SK-N-SH (cell line): ENCODE measurements around the gene CELSR1. TPM values are rescaled to one million over a fixed set of nuclear protein-coding genes. Genes with fewer than 3 reads are reported as not detected.

Source experiments
- CTCF ChIA-PET: fragments of 300-600, 350-600 bp; formaldehyde crosslinking; extraction: SDS; loops from one replicate; lab custom pipeline; 2021; lab: Yijun Ruan, JAX
- POLR2A ChIA-PET: fragments of 350-600 bp; sonication (Branson Sonifier 250); formaldehyde crosslinking; extraction: SDS; loops from one replicate; lab custom pipeline; 2020; ENCODE audit warnings: antibody characterized with exemption, inconsistent platforms; lab: Yijun Ruan, JAX
- DNase-seq: peaks from one replicate; pipeline ENCODE4 v3.0.0; 2012
- H2AFZ ChIP-seq: fragments of 200-600 bp; sonication (generic); 2 replicates; pipeline ENCODE4 v1.8.1; 2016; ENCODE audit warnings: antibody characterized with exemption, mild to moderate bottlenecking, low read depth
- H3F3A ChIP-seq: fragments of 200-600 bp; sonication (generic); replicated peaks from 2 replicates; pipeline ENCODE3; 2016; ENCODE audit warnings: antibody characterized with exemption, mild to moderate bottlenecking; ENCODE audit not compliant: insufficient read depth
- H3K27ac ChIP-seq, 2 experiments: fragments of 200-500 bp in 1 of 2; fragments of 200-600 bp in 1 of 2; sonication (Bioruptor generic) in 1 of 2; sonication (generic), shearing (Covaris generic) in 1 of 2; 2 replicates each; pipeline versions ENCODE4 v1.5.1 to v1.6.1; 2014 to 2016; ENCODE audit warnings: low read depth in 2 of 2, inconsistent platforms in 1 of 2, low read length in 1 of 2, mild to moderate bottlenecking in 1 of 2, mixed read lengths in 1 of 2
- H3K27me3 ChIP-seq: fragments of 200-600 bp; sonication (generic), shearing (Covaris generic); 2 replicates; pipeline ENCODE4 v1.6.1; 2016; ENCODE audit warnings: mixed run types; ENCODE audit not compliant: insufficient read depth
- H3K36me3 ChIP-seq, 2 experiments: fragments of 200-500 bp in 1 of 2; fragments of 200-600 bp in 1 of 2; sonication (Bioruptor generic) in 1 of 2; sonication (generic) in 1 of 2; replicated peaks in 1 of 2; 2 replicates each; pipeline versions ENCODE3 to v1.5.1; 2014 to 2016; ENCODE audit warnings: low read length in 1 of 2, mild to moderate bottlenecking in 1 of 2; ENCODE audit not compliant: insufficient read depth in 2 of 2, control insufficient read depth in 1 of 2
- H3K4me1 ChIP-seq, 2 experiments: fragments of 200-500 bp in 1 of 2; fragments of 200-600 bp in 1 of 2; sonication (Bioruptor generic) in 1 of 2; sonication (generic), shearing (Covaris generic) in 1 of 2; 2 replicates each; pipeline versions ENCODE4 v1.5.1 to v1.6.1; 2014 to 2016; ENCODE audit warnings: low read depth in 1 of 2, low read length in 1 of 2, mixed run types in 1 of 2; ENCODE audit not compliant: insufficient read depth in 2 of 2, control insufficient read depth in 1 of 2
- H3K4me2 ChIP-seq: fragments of 200-600 bp; sonication (generic), shearing (Covaris generic); 2 replicates; pipeline ENCODE4 v1.6.1; 2017; ENCODE audit warnings: mixed run types
- H3K4me3 ChIP-seq, 2 experiments: fragments of 200-500 bp in 1 of 2; fragments of 200-600 bp in 1 of 2; sonication (Bioruptor generic) in 1 of 2; sonication (generic), shearing (Covaris generic) in 1 of 2; 2 replicates each; pipeline versions ENCODE4 v1.5.1 to v1.8.1; 2014 to 2016; ENCODE audit warnings: low read depth in 2 of 2, inconsistent platforms in 1 of 2, low read length in 1 of 2, mild to moderate bottlenecking in 1 of 2, mixed read lengths in 1 of 2, moderate library complexity in 1 of 2
- H3K79me2 ChIP-seq: fragments of 200-600 bp; sonication (generic); 2 replicates; pipeline ENCODE4 v1.8.1; 2017; ENCODE audit warnings: mild to moderate bottlenecking; ENCODE audit not compliant: insufficient read depth
- H3K9ac ChIP-seq: fragments of 200-600 bp; sonication (generic); 2 replicates; pipeline ENCODE4 v1.6.1; 2017; ENCODE audit warnings: mixed run types
- H3K9me2 ChIP-seq: fragments of 200-600 bp; sonication (generic); 2 replicates; pipeline ENCODE4 v1.6.1; 2017; ENCODE audit warnings: mixed run types
- H3K9me3 ChIP-seq: fragments of 200-600 bp; sonication (generic); 2 replicates; pipeline ENCODE4 v1.6.1; 2017; ENCODE audit warnings: mixed run types, mild to moderate bottlenecking, moderate library complexity
- H4K20me1 ChIP-seq: fragments of 200-600 bp; sonication (generic); 2 replicates; pipeline ENCODE4 v1.6.1; 2017; ENCODE audit warnings: mild to moderate bottlenecking, mixed run types; ENCODE audit not compliant: insufficient read depth
- CHD2 ChIP-seq: fragments of 150-350 bp; IDR thresholded peaks from 2 replicates; pipeline ENCODE4 v1.6.1; 2018; ENCODE audit warnings: low read length; ENCODE audit not compliant: partially characterized antibody
- ELF1 ChIP-seq: IDR thresholded peaks from 2 replicates; pipeline ENCODE4 v1.4.0; 2012
- EP300 ChIP-seq, 2 experiments: IDR thresholded peaks; 2 replicates each; pipeline versions ENCODE4 v1.4.0 to v1.6.1; 2012; ENCODE audit warnings: borderline replicate concordance in 1 of 2, low read depth in 1 of 2, low read length in 1 of 2
- FOXJ3 ChIP-seq: sonication (generic); formaldehyde crosslinking; IDR thresholded peaks from 2 replicates; pipeline ENCODE4 v1.5.1; 2020; ENCODE audit warnings: mild to moderate bottlenecking, missing genetic modification reagents
- FOXM1 ChIP-seq: IDR thresholded peaks from 2 replicates; pipeline ENCODE4 v1.4.0; 2012; ENCODE audit warnings: low read depth, mild to moderate bottlenecking
- GABPA ChIP-seq: IDR thresholded peaks from 2 replicates; pipeline ENCODE4 v1.4.0; 2012; ENCODE audit warnings: low read depth, mild to moderate bottlenecking
- JUND ChIP-seq: IDR thresholded peaks from 2 replicates; pipeline ENCODE4 v1.4.0; 2012
- POLR2AphosphoS5 ChIP-seq: IDR thresholded peaks from 2 replicates; pipeline ENCODE4 v1.6.1; 2012; ENCODE audit warnings: low read depth, low read length
- RCOR1 ChIP-seq: fragments of 150-350 bp; IDR thresholded peaks from 2 replicates; pipeline ENCODE4 v1.6.1; 2017; ENCODE audit warnings: antibody characterized with exemption, low read length
- SMC3 ChIP-seq: IDR thresholded peaks from 2 replicates; pipeline ENCODE4 v1.6.1; 2012; ENCODE audit warnings: low read depth, low read length, improper control_type of control experiment
- WGBS: methylation state at CpG from one replicate; pipeline ENCODE4 v1.1.6; 2017; ENCODE audit warnings: low lambda C conversion rate; 5-methylcytosine and 5-hydroxymethylcytosine counted together
- polyA plus RNA-seq, 3 experiments: library from polyadenylated mRNA; depleted of rRNA; stranded (reverse); fragments of >200 nt; gene quantifications; 2 replicates each; pipeline ENCODE4 v1.2.3, GENCODE V29; 2012
- TF ChIP-seq, protein P1 (sequence below): IDR thresholded peaks from 2 replicates; pipeline ENCODE4 v1.4.0; 2012; ENCODE audit warnings: low read depth

Gene CELSR1
- polyA plus RNA-seq, 1 of the 3 experiments (the other 2 are of a cell fraction), result 5.0 TPM

DNA sequence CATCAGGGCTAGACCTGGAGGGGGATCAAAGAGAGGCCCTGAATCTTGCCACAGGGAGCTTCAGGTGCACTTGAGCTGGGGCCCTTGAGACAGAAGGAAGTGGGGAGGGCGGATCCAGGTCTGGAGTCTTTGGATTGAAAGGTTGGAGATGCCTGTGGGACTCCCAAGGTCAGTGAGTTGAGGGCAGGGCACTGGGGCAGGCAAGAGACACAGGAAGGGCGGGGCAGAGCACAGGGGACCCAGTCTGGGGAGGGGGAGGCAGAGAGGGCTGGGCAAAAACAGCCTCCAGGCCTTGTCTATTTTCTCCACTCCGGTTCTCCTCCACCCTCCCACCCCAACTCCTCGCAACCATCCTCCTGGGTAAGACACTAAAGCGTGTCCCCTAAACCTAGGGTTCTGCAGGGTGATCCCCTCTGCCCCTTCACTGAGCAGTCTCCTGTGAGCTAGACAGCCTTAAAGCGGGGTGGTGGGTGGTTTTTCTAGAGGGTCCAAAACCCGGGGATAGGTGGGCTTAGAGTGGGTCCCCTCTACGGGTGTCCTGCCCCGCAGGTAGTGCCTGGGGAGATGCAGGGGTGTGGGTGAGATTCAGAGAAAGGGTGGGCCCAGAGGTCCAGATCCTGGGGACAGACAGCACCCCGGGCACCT, 38.6 kb upstream of the CELSR1 start:
- H3K79me2 ChIP-seq, result peaks cover 4% of the 10 kb centered on the region
- POLR2A ChIA-PET, result interaction anchor here (0.8 to 1.0 kb wide), 3 partner anchors 118 to 162 kb away, joined by 3 to 4 read pairs (median 3); no protein-coding TSS in a partner anchor
- peaks cover 4% of the 10 kb centered on the region for H3F3A ChIP-seq
- H3K9ac ChIP-seq, result no peak overlapping the region
- peak overlapping the region; percentile 73; the same call in 1 of the 2 replicates for H2AFZ ChIP-seq
- H3K9me2 ChIP-seq, result no peaks in the 10 kb centered on the region
- H3K9me3 ChIP-seq, result no peaks in the 10 kb centered on the region
- peaks cover 0 to 46% of the 10 kb centered on the region in 2 experiments; a peak in 3 of 4 replicates for H3K4me1 ChIP-seq
- H3K4me3 ChIP-seq, result peak overlapping the region; percentile 44 to 76; a peak in 3 of 4 replicates
- peak overlapping the region; percentile 64; the same call in 1 of the 2 replicates for H3K4me2 ChIP-seq
- TF ChIP-seq CHD2 (no peak), EP300 (IDR thresholded peaks at IDR 0.05; ENCODE audit: borderline replicate concordance in 1 of 2, low read depth in 1 of 2, low read length in 1 of 2) (no peak), JUND (no peak), POLR2AphosphoS5 (no peak), SMC3 (no peak), FOXJ3 (CRISPR knock-in tag) (no peak)
- TF ChIP-seq, protein P1, sequence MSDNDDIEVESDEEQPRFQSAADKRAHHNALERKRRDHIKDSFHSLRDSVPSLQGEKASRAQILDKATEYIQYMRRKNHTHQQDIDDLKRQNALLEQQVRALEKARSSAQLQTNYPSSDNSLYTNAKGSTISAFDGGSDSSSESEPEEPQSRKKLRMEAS, result no peak
- H4K20me1 ChIP-seq, result no peaks in the 10 kb centered on the region
- peak overlapping the region in 1 of 2 experiments; percentile 79; a peak in 2 of 4 replicates for H3K27ac ChIP-seq
- WGBS, result 75% methylated on average over 8 of the region's 10 CpGs
- no peaks in the 10 kb centered on the region for H3K27me3 ChIP-seq
- CTCF ChIA-PET, result interaction anchor here (1.4 to 2.7 kb wide), 2 partner anchors 12 to 106 kb away, joined by 3 to 17 read pairs; no protein-coding TSS in a partner anchor
- no peak for DNase-seq
- no peaks in the 10 kb centered on the region for H3K36me3 ChIP-seq

DNA sequence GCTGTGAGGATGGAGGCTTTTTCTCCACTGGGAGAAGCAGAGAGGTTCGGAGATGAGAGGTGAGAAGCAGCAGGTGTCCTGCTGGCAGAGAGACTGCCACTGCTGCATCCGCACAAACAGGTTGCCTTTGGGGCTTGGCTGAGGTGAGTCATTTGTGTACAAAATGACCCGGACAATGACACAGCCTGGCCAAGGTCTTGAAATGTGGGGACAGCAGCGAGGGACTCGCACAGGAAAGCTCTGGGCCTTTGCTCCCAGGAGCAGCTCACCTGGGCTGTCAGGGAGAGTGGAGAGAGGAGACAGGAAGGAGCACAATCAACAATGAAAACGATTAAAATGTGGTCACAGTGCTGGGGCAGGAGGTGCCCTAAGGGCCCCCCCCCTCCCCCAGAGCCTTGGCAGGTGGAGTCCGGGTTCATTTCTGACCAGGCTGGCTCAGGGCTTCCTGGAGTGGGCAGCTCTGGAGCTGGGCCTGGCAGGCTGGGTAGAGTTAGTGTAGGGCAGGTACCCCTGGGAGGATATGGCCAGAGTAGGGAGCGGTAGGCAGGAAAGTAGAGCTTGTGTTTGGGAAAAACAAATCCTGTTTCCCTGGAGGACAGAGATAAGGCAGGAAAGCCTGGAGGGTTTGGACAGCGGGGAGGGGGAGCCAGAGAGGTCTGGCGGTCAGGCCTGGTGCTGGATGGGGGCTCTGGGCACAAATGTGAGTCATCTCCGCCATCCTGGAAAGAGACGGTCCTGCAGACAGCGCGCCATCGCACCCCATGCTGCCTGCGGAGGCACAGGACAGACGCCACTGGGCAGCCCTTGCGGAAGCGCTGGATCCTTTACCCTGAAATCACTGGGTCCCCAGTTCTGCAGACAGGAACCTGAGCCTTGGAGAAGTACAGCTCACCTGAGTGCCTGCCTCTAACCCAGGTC, 37.8 kb upstream of the CELSR1 start:
- Histone ChIP-seq H3K27me3 (no peaks in the 10 kb centered on the region), H3K9me2 (no peaks in the 10 kb centered on the region), H3K36me3 (no peaks in the 10 kb centered on the region), H3K9me3 (no peaks in the 10 kb centered on the region), H4K20me1 (no peaks in the 10 kb centered on the region), H3K9ac (no peak overlapping the region), H3K4me2 (no peak overlapping the region), H3K27ac (peak overlapping the region in 1 of 2 experiments; percentile 79; a peak in 2 of 4 replicates), H3K4me3 (no peak overlapping the region), H2AFZ (no peak overlapping the region), H3K79me2 (peaks cover 4% of the 10 kb centered on the region)
- POLR2A ChIA-PET, result interaction anchor here (0.6 to 1.0 kb wide), 4 partner anchors 118 to 499 kb away, joined by 3 to 4 read pairs (median 3); no protein-coding TSS in a partner anchor
- CTCF ChIA-PET, result interaction anchor here (1.4 to 2.7 kb wide), 2 partner anchors 12 to 106 kb away, joined by 3 to 17 read pairs; no protein-coding TSS in a partner anchor
- peak; percentile 85 for DNase-seq
- 70% methylated on average over 18 of the region's 19 CpGs for WGBS
- TF ChIP-seq FOXJ3 (CRISPR knock-in tag) (no peak; the same call in 1 of the 2 replicates), ELF1 (no peak), GABPA (no peak), EP300 (IDR thresholded peaks at IDR 0.05; ENCODE audit: borderline replicate concordance in 1 of 2, low read depth in 1 of 2, low read length in 1 of 2) (peak in 1 of 2 experiments; percentile 63; a peak in 1 of 4 replicates), RCOR1 (0 out of 2 replicates have a peak, but pooled peaks have one; percentile 33), FOXM1 (no peak)
- TF ChIP-seq, protein P1, result no peak
- TF ChIP-seq, all 33 proteins: peak for 2
- H3F3A ChIP-seq, result peaks cover 4% of the 10 kb centered on the region
- H3K4me1 ChIP-seq, result peaks cover 0 to 45% of the 10 kb centered on the region in 2 experiments; a peak in 3 of 4 replicates
